GM19238 (cell line): ENCODE results near the gene METTL15.
"Not testable (repeated sequence)": the region's sequence is repeated elsewhere in the genome, so short reads cannot be mapped to it uniquely, and the experiment has no call there.

Experiments
- DNase-seq: peaks from one replicate; pipeline ENCODE4 v3.0.0; 2011; ENCODE audit warnings: low spot score; ENCODE audit not compliant: insufficient read length

The METTL15 gene

GRCh38 chr11:28107750-28108618 is at the start of gene METTL15, which contains the start of gene KIF18A:
Gene METTL15, plus strand, starts transcription at chr11:28108388. Its CDS starts 4,947 bp downstream, at chr11:28113335.
Gene KIF18A, minus strand, starts transcription at chr11:28108156. Its CDS starts 10,209 bp downstream, at chr11:28097947.
- DNase-seq = peak; percentile 61

DNA sequence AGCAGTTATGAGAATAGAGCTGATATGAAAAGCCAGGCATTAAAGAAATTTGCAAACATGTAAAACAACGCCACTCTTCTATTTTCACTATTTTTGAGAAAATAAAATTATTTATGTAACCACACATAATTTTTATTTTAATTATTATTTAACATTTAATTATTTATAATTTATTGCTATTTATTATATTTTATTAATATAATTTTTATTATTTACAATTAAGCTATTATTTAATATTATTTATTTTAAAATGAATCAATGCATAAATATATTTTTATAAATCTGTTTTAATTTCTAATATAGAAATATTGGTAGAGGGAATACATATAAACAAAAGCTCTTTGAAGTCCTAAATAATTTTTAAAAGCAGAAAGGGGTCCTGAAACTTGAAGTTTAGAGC is 36.9 kb upstream of the METTL15 start:
- DNase-seq = no peak

DNA sequence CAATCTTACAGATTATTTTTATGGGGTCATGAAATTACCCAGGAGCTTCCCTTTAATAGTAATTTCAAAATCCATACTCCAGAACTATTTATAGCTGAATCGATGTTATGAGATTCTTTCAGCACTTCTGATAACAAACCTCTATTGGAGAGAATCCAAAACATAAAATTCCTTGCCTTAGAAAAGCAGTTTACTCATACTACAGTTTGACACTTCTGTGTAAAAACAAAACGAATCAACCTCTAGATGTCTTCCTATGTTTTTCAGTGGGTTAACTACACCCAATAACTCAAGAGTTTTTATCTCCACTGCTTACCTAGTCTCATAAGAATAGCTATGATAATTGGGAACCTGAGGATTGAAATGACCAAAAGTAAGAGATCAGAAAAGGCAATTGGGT is 35.9 kb upstream of the METTL15 start:
- DNase-seq = no peak

DNA sequence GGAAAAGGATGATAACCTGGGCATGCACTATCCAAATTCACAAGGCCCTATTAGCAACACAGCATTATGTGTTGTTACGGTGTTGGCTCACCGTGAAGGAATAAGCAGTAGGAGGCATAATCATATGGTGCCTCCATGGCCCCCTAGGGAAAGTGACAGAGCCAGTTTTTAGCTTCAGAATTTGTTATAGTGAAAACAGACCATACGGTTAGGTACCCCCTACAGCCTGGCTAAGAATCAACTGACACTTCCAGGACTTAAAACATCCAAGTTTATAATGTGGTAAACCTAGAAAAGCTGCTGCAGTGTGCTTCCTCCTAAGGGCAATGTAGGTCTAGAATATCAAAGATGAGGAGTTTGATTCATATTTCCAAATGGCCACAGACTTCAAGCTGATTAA is 30.7 kb upstream of the METTL15 start:
- no peak for DNase-seq

GRCh38 chr11:28083118-28083517 is 25.1 kb upstream of the METTL15 start:
- DNase-seq = no peak

DNA sequence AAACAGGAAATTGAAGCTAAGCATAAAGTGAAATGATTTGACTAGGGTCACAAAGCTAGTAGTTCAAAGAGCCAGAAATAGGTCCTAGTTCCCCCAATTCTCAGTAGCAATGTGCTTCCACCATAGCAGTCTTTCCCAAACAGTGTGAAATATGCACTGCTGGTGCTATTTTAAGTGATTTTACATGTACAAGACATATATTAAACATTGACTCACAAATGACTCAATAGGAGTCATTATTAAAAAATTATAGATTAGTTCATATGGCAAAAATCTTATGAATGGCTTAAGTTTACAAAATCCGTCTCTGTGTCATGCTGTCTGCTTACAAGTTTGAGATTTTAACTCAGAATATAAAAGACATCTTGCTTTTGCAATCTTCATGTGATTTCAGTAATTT is 21.6 kb upstream of the METTL15 start:
- DNase-seq = no peak

- not testable (repeated sequence) for DNase-seq
Measured at GRCh38 chr11:28087192-28087591, 21.0 kb upstream of the METTL15 start.

- not testable (repeated sequence) for DNase-seq
Measured at GRCh38 chr11:28087693-28088092, 20.5 kb upstream of the METTL15 start.

DNA sequence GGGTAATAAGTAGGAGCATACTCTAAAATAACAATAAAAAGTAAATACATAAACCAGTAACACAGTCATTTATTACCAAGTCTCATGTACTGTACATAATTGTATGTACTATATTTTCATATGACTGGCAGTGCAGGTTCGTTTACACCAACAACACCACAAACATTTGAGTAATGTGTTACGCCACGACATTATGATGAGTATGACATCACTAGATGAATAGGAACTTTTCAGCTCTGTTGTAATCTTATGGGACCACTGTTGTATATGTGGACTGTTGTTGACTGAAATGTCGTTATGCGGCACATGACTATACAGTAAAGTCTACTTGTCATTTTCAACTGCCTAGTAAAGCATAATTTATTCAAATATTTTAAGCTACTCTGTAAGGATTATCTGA is 18.8 kb upstream of the METTL15 start:
- DNase-seq = no peak

GRCh38 chr11:28090052-28090749 is 18.0 kb upstream of the METTL15 start:
- no peak for DNase-seq

GRCh38 chr11:28092786-28093185 is 15.4 kb upstream of the METTL15 start:
- DNase-seq = no peak

DNA sequence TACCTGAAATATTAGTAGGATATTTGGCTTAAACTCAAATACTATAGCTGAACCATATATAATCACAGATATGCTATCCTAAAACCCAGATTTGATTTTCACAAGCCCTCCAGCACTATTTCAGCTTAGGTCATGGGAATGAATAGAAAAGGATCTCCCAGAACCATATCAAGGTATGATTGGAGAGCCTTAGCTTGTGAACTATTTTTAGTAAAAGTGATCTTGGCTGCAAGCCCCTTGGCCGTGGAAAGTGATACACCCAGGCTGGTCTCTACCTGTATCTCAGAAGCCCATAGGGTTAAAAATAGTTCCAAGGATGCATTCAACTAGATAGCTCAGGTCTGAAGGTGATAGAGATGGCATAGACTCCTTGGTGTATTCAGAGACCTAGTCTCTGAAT is 9.9 kb upstream of the METTL15 start:
- no peak for DNase-seq

DNA sequence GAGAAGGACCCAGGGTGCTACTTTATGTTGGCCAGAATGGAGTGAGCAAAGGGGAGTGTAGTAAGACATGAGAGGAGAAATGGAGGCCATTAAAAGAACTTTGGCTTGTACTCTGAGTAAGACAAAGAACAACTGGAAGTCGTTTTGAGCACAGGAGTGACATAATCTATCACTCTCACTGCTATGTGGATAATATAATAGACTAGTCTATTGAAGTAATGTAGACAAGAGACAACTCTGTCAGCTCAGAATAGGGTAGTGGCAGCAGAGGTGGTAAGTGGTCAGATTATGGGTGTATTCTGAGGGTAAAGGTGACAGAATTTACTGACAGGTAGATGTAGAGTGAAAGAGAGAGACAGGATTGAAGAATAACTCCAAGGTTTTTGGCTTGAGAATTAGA is 8.5 kb upstream of the METTL15 start:
- DNase-seq = no peak

DNA sequence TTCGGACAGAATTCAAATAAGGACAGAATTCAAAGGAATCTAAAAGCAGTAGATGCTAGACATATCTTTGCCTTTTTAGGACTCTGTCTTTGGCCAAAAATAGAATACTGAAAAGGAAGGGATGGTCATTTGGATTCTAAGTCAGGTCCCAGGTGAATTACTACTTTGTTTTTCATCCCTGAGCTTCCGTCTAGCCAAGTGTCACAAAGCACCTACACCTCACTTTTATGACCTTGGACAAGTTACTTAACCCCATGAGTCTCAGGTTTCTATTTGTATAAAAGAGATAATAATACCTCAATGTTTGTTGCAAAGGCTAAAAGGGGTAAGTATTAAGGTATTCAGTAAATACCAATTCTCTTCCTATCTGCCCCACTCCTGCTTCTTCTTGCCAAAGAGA is 7.5 kb upstream of the METTL15 start:
- no peak for DNase-seq

GRCh38 chr11:28102300-28102699 is 5.9 kb upstream of the METTL15 start:
- not testable (repeated sequence) for DNase-seq

DNA sequence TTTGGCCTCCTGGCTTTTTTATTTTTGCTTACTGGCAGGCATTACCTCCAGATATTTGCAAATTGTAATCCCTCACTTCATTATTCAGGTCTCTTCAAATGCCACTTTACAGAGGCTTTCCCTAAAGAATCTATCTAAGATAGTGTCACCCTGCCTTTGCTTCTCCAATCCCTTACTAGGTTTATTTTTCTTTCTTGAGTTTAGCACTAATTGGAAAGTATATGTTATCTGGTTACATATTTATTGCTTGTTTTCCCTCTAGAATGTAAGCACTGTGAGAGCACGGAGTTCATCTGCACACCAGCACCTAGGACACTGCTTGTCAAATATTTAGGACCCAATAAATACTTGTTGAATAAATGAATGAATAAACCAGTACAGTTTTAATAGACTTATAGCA is 3.8 kb upstream of the METTL15 start:
- DNase-seq = no peak

DNA sequence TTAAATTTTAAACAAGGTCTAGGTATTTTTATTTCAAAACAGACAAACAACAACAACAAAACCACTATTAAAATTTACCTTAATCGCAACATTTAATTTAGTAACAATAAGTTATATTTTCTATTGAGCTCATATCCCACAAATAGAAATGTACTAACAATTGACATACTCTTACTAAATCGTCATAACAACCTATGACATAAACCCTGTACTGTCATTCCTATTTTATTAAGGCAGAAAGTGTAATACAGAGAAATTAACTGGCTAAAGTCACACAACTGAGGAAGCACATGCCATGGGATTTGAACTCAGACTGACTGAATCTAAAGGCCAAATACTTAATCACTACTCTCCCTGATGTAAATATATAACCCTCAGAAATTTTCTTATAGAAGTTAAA is 3.2 kb upstream of the METTL15 start:
- no peak for DNase-seq

DNA sequence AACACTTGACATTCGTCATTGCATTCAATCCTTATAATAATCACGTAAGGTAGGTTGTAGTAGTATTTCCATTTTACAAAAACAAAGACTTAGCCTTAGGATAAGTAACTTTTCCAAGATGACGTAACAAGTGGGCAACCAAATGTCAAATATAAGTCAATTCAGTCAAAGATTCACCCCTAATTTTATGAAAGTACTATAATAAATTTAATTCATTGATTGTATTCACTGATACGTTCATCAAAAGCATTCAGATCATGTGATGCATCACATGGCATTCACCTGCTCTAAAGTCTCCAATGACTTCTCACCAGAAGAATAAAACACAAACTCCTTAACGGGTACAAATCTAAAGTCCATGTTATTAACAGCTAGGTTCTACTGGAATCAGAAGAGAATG is 2.3 kb upstream of the METTL15 start:
- no peak for DNase-seq

GRCh38 chr11:28106353-28107043 is 1.7 kb upstream of the METTL15 start:
- DNase-seq = no peak

- DNase-seq = no peak
Measured at GRCh38 chr11:28107191-28107749, 918 bp upstream of the METTL15 start.

- no peak for DNase-seq
Measured at GRCh38 chr11:28108958-28109357, 770 bp downstream of the METTL15 start.
